Right lobe of liver (tissue), 6 donors: ENCODE measurements around the gene ITM2B. TPM values are rescaled to one million over a fixed set of nuclear protein-coding genes. Genes with fewer than 3 reads are reported as not detected.

Experiments used
- ATAC-seq, 4 donors: fragments of 200-7000 bp; cut with Tn5 transposase; one replicate each; pipeline ENCODE4 v1.9.1; 2020; ENCODE audit warnings: mild to moderate bottlenecking in 4 of 4, moderate library complexity in 4 of 4
- DNase-seq, 3 donors: peaks; one replicate each; pipeline ENCODE4 v3.0.0-alpha.2; 2020
- H3K27ac ChIP-seq, 3 donors: fragments of 200-600 bp; one replicate each; pipeline ENCODE4 v1.8.0; 2022
- H3K27me3 ChIP-seq, 2 donors: fragments of 200-600 bp; one replicate each; pipeline ENCODE4 v1.8.0; 2022
- H3K36me3 ChIP-seq, 4 donors: fragments of 200-600 bp; sonication (generic) in 1 of 4; one replicate each; pipeline versions ENCODE4 v1.5.1 to v1.8.0; 2017 to 2022; ENCODE audit warnings: control low read depth in 1 of 4
- H3K4me1 ChIP-seq, 4 donors: fragments of 200-600 bp; sonication (generic) in 1 of 4; one replicate each; pipeline versions ENCODE4 v1.5.1 to v1.8.0; 2017 to 2022; ENCODE audit warnings: control low read depth in 1 of 4
- H3K4me3 ChIP-seq, 3 donors: fragments of 200-600 bp; one replicate each; pipeline ENCODE4 v1.8.0; 2022
- H3K9me3 ChIP-seq, 4 donors: fragments of 200-600 bp; sonication (generic) in 1 of 4; one replicate each; pipeline versions ENCODE4 v1.5.1 to v1.8.0; 2017 to 2022; ENCODE audit warnings: control low read depth in 1 of 4
- CTCF ChIP-seq, 4 donors: fragments of 200-600 bp in 3 of 4; fragments of 450-650 bp in 1 of 4; IDR thresholded peaks; one replicate each; pipeline versions ENCODE4 v1.5.1 to v1.8.0; 2016 to 2022; ENCODE audit warnings: antibody characterized with exemption in 4 of 4, mild to moderate bottlenecking in 2 of 4
- POLR2A ChIP-seq: fragments of 450-650 bp; IDR thresholded peaks from one replicate; pipeline ENCODE4 v1.6.1; 2017; ENCODE audit warnings: antibody characterized with exemption, mild to moderate bottlenecking
- WGBS: methylation state at CpG from one replicate; pipeline ENCODE4 v1.1.6; 2018; ENCODE audit warnings: low coverage, low lambda C conversion rate; ENCODE audit not compliant: insufficient coverage; ENCODE audit errors: missing lambda C conversion rate; 5-methylcytosine and 5-hydroxymethylcytosine counted together
- intact Hi-C, 2 donors: fragments of 100-400 bp; cut with DNase I; formaldehyde crosslinking; loops; one replicate each; pipeline versions ENCODE4 v1.11.2 to v1.14.1; 2022
- long read RNA-seq: library from polyadenylated mRNA; unstranded; transcript quantifications from one replicate; pipeline ENCODE4 v2.0.0, GENCODE V29; 2019
- total RNA-seq, 6 experiments: library from RNA; depleted of rRNA in 2 of 6; stranded (reverse); fragments of >200 nt in 2 of 6; fragmentation: NEBNext Ultra II Directional in 3 of 6; extraction: Animal tissue kit (Norgen Biotek cat#: 25700) in 3 of 6; gene quantifications; one replicate each; pipeline versions ENCODE4 v1.1.0 to v1.2.4, GENCODE V29; 2016 to 2023
- donor health status: DM: no; HTN: yes; CAD: no.
- donor health status: DM: no; HTN: no; CAD: no.
- donor health status: DM: no; HTN: no; CAD: no.
- donor health status: DM: no; HTN: yes; CAD: no.
- donor health status: DM: no; HTN: yes; CAD: no.

ITM2B gene
- total RNA-seq, result 100 to 1,000 TPM; 203 to 381 (median 320) TPM
- long read RNA-seq, full-length matches to known transcripts, result 136 of 257 reads
- long read RNA-seq, partial matches to known transcripts, result 116 of 257 reads
- long read RNA-seq, other reads (novel, unspliced or antisense), result 5 of 257 reads

- no peaks in the 10 kb centered on the region for H3K9me3 ChIP-seq
- peak; percentile 19 to 60 (median 44) for TF ChIP-seq CTCF (IDR thresholded peaks at IDR 0.05)
- TF ChIP-seq POLR2A, result peak; percentile 97
- peak within 1 kb of the TSS; percentile 99 to 100 (median 100) for H3K27ac ChIP-seq
- intact Hi-C loops, result loop anchor here in 1 of 2 donors (10.0 kb wide), 1 partner anchor 108 kb away; no protein-coding TSS in a partner anchor
- DNase-seq (peak; percentile 90 to 92 (median 91)), ATAC-seq (peak; percentile 81 to 93 (median 88))
- H3K4me1 ChIP-seq, result peaks cover 0 to 40% (median 12%) of the 10 kb centered on the region in 4 donors
- H3K4me3 ChIP-seq, result peak within 1 kb of the TSS; percentile 93 to 97 (median 97)
- H3K36me3 ChIP-seq, result no peaks in the 10 kb centered on the region
- no peaks in the 10 kb centered on the region for H3K27me3 ChIP-seq
- 0% methylated on average over 16 of the region's 94 CpGs for WGBS
Observed at GRCh38 chr13:48233046-48233888, at the start of gene ITM2B. Gene ITM2B (plus strand): TSS chr13:48233206. CDS start chr13:48233361, 155 bp downstream.

- no peak overlapping the region for H3K27ac ChIP-seq
- no peak overlapping the region for H3K4me3 ChIP-seq
- intact Hi-C loops, result no loop called here
- TF ChIP-seq CTCF (IDR thresholded peaks at IDR 0.05) (no peak), POLR2A (no peak)
- H3K4me1 ChIP-seq, result no peaks in the 10 kb centered on the region
- no peak for ATAC-seq
- no peak for DNase-seq
- H3K9me3 ChIP-seq, result no peaks in the 10 kb centered on the region
- WGBS, result 77% methylated on average over 4 of the region's 4 CpGs
- no peaks in the 10 kb centered on the region for H3K27me3 ChIP-seq
- no peaks in the 10 kb centered on the region for H3K36me3 ChIP-seq
Observed at GRCh38 chr13:48184260-48184659, 48.7 kb upstream of the ITM2B start.

- Histone ChIP-seq H3K27ac (no peak overlapping the region), H3K4me3 (no peak overlapping the region), H3K9me3 (no peaks in the 10 kb centered on the region), H3K27me3 (no peaks in the 10 kb centered on the region), H3K4me1 (no peaks in the 10 kb centered on the region), H3K36me3 (no peaks in the 10 kb centered on the region)
- ATAC-seq, result no peak
- DNase-seq, result no peak
- no peak for TF ChIP-seq CTCF (IDR thresholded peaks at IDR 0.05)
- no peak for TF ChIP-seq POLR2A
- intact Hi-C loops, result no loop called here
Observed at GRCh38 chr13:48185018-48185417, 48.0 kb upstream of the ITM2B start.

- intact Hi-C loops, result no loop called here
- 100% methylated on average over 1 of the region's 1 CpG for WGBS
Observed at GRCh38 chr13:48186722-48187121, 46.3 kb upstream of the ITM2B start.

More at GRCh38 chr13:48186722-48187121, 46.3 kb upstream of the ITM2B start:
- no peaks in the 10 kb centered on the region for H3K4me1 ChIP-seq
- ATAC-seq (no peak), DNase-seq (no peak)
- H3K36me3 ChIP-seq, result no peaks in the 10 kb centered on the region
- TF ChIP-seq POLR2A (no peak), CTCF (IDR thresholded peaks at IDR 0.05) (no peak)
- H3K4me3 ChIP-seq, result no peak overlapping the region
- no peak overlapping the region for H3K27ac ChIP-seq
- no peaks in the 10 kb centered on the region for H3K9me3 ChIP-seq
- H3K27me3 ChIP-seq, result no peaks in the 10 kb centered on the region
